Measurements from ENCODE around the gene PSAP. TPM values are rescaled to one million over a fixed set of nuclear protein-coding genes. Genes with fewer than 3 reads are reported as not detected.

Gene PSAP
- total and polyA plus RNA-seq, 2 experiments from 2014 or later = 686 to 987 TPM

GRCh38 chr10:71788954-71789353, 62.1 kb downstream of the PSAP start:
- WGBS (ENCODE audit: low lambda C conversion rate, missing lambda C conversion rate) = 84% methylated on average over 8 of the region's 8 CpGs
- H2AFZ ChIP-seq = no peak overlapping the region

GRCh38 chr10:71784679-71785272, 66.3 kb downstream of the PSAP start:
- Histone ChIP-seq H3K9me3 (ENCODE audit: low read depth) (no peaks in the 10 kb centered on the region), H2AFZ (no peak overlapping the region), H3K4me2 (no peak overlapping the region), H4K20me1 (ENCODE audit: insufficient read depth, poor library complexity, severe bottlenecking) (no peaks in the 10 kb centered on the region), H3K4me1 (ENCODE audit: insufficient read depth) (no peaks in the 10 kb centered on the region), H3K27ac (no peak overlapping the region), H3K79me2 (no peaks in the 10 kb centered on the region), H3K4me3 (no peak overlapping the region), H3K27me3 (no peaks in the 10 kb centered on the region), H3K36me3 (replicated peaks; ENCODE audit: insufficient read depth, low read depth) (no peaks in the 10 kb centered on the region), H3K9me2 (replicated peaks; ENCODE audit: insufficient read depth) (no peaks in the 10 kb centered on the region)
- TF ChIP-seq CTCF (IDR thresholded peaks at IDR 0.05; ENCODE audit: poor library complexity) (no peak), EZH2 (IDR thresholded peaks at IDR 0.05; ENCODE audit: borderline replicate concordance) (no peak), EZH2phosphoT487 (IDR thresholded peaks at IDR 0.05; ENCODE audit: low read depth, severe bottlenecking, unreplicated experiment) (no peak)
- DNase-seq (ENCODE audit: low spot score) = no peak
- WGBS (ENCODE audit: low lambda C conversion rate, missing lambda C conversion rate) = 91% methylated on average over 18 of the region's 18 CpGs

More at GRCh38 chr10:71788954-71789353, 62.1 kb downstream of the PSAP start:
- TF ChIP-seq EZH2phosphoT487 (IDR thresholded peaks at IDR 0.05; ENCODE audit: low read depth, severe bottlenecking, unreplicated experiment) (no peak), CTCF (IDR thresholded peaks at IDR 0.05; ENCODE audit: poor library complexity) (no peak), EZH2 (IDR thresholded peaks at IDR 0.05; ENCODE audit: borderline replicate concordance) (no peak)
- Histone ChIP-seq H3K27me3 (no peaks in the 10 kb centered on the region), H3K9me2 (replicated peaks; ENCODE audit: insufficient read depth) (no peaks in the 10 kb centered on the region), H3K79me2 (no peaks in the 10 kb centered on the region), H3K27ac (no peak overlapping the region), H3K4me3 (no peak overlapping the region), H3K4me2 (no peak overlapping the region), H3K9me3 (ENCODE audit: low read depth) (no peaks in the 10 kb centered on the region), H3K4me1 (ENCODE audit: insufficient read depth) (no peaks in the 10 kb centered on the region), H3K36me3 (replicated peaks; ENCODE audit: insufficient read depth, low read depth) (no peaks in the 10 kb centered on the region), H4K20me1 (ENCODE audit: insufficient read depth, poor library complexity, severe bottlenecking) (no peaks in the 10 kb centered on the region)
- no peak for DNase-seq (ENCODE audit: low spot score)

GRCh38 chr10:71783917-71784678, 67.0 kb downstream of the PSAP start:
- Histone ChIP-seq H3K4me1 (ENCODE audit: insufficient read depth) (no peaks in the 10 kb centered on the region), H3K9me3 (ENCODE audit: low read depth) (no peaks in the 10 kb centered on the region), H3K36me3 (replicated peaks; ENCODE audit: insufficient read depth, low read depth) (no peaks in the 10 kb centered on the region), H4K20me1 (ENCODE audit: insufficient read depth, poor library complexity, severe bottlenecking) (no peaks in the 10 kb centered on the region), H3K4me3 (no peak overlapping the region), H3K79me2 (no peaks in the 10 kb centered on the region), H3K4me2 (no peak overlapping the region), H3K9me2 (replicated peaks; ENCODE audit: insufficient read depth) (no peaks in the 10 kb centered on the region), H2AFZ (no peak overlapping the region), H3K27ac (no peak overlapping the region), H3K27me3 (no peaks in the 10 kb centered on the region)
- DNase-seq (ENCODE audit: low spot score) = no peak
- 91% methylated on average over 16 of the region's 17 CpGs for WGBS (ENCODE audit: low lambda C conversion rate, missing lambda C conversion rate)
- TF ChIP-seq CTCF (IDR thresholded peaks at IDR 0.05; ENCODE audit: poor library complexity) (no peak), EZH2phosphoT487 (IDR thresholded peaks at IDR 0.05; ENCODE audit: low read depth, severe bottlenecking, unreplicated experiment) (no peak), EZH2 (IDR thresholded peaks at IDR 0.05; ENCODE audit: borderline replicate concordance) (no peak)

All from hepatocyte (in vitro differentiated cells).